Activated naive CD8-positive, alpha-beta T cell treated with anti-CD3 and anti-CD28 coated beads, Interleukin-2, amount 50 U/mL, for 24 hours (primary cell): Measurements from ENCODE around the gene MYB.
"Not testable (repeated sequence)": the region's sequence is repeated elsewhere in the genome, so short reads cannot be mapped to it uniquely, and the experiment has no call there.

Source experiments
- ATAC-seq: fragments of 150-1000 bp; cut with Tn5 transposase; one replicate; pipeline ENCODE4 v1.10.0; 2021
- DNase-seq: peaks from one replicate; pipeline ENCODE4 v3.0.0; 2021
- H3K27ac Mint-ChIP-seq: one replicate; pipeline ENCODE4 v1.8.0; 2021; ENCODE audit warnings: mild to moderate bottlenecking, mixed read lengths
- H3K27me3 Mint-ChIP-seq: one replicate; pipeline ENCODE4 v1.8.0; 2021; ENCODE audit warnings: mixed read lengths
- H3K36me3 Mint-ChIP-seq: one replicate; pipeline ENCODE4 v1.8.0; 2021; ENCODE audit warnings: low read depth, mixed read lengths
- H3K4me1 Mint-ChIP-seq: one replicate; pipeline ENCODE4 v1.8.0; 2021; ENCODE audit warnings: mixed read lengths
- H3K4me3 Mint-ChIP-seq: one replicate; pipeline ENCODE4 v1.8.0; 2021; ENCODE audit warnings: mild to moderate bottlenecking, moderate library complexity, mixed read lengths
- H3K9me3 Mint-ChIP-seq: one replicate; pipeline ENCODE4 v1.8.0; 2021; ENCODE audit warnings: mixed read lengths

The MYB gene

GRCh38 chr6:135180542-135181332 is at the start of gene MYB:
TSS of gene MYB (plus strand) at chr6:135181308. CDS start at chr6:135181514, 206 bp downstream.
- peak within 1 kb of the TSS; percentile 98 for H3K4me3 Mint-ChIP-seq
- DNase-seq: peak; percentile 80
- peaks cover 50% of the 10 kb centered on the region for H3K4me1 Mint-ChIP-seq

GRCh38 chr6:135132776-135133175 is 48.3 kb upstream of the MYB start:
- Mint-ChIP-seq H3K4me3 (no peak overlapping the region), H3K4me1 (peaks cover 57% of the 10 kb centered on the region), H3K9me3 (no peaks in the 10 kb centered on the region), H3K27me3 (no peaks in the 10 kb centered on the region), H3K27ac (no peak overlapping the region), H3K36me3 (no peaks in the 10 kb centered on the region)
- ATAC-seq (no peak), DNase-seq (no peak)

More at GRCh38 chr6:135180542-135181332, at the start of gene MYB:
- ATAC-seq: peak; percentile 44
- H3K27ac Mint-ChIP-seq: peak within 1 kb of the TSS; percentile 98
- no peaks in the 10 kb centered on the region for H3K9me3 Mint-ChIP-seq
- no peaks in the 10 kb centered on the region for H3K27me3 Mint-ChIP-seq
- peaks cover 4% of the 10 kb centered on the region for H3K36me3 Mint-ChIP-seq

- Mint-ChIP-seq H3K27me3 (no peaks in the 10 kb centered on the region), H3K36me3 (no peaks in the 10 kb centered on the region), H3K9me3 (no peaks in the 10 kb centered on the region), H3K4me3 (no peak overlapping the region), H3K4me1 (peaks cover 36% of the 10 kb centered on the region), H3K27ac (peak overlapping the region; percentile 68)
- DNase-seq (no peak), ATAC-seq (peak; percentile 20)
Measured at GRCh38 chr6:135135835-135136234, 45.3 kb upstream of the MYB start.

- no peak overlapping the region for H3K4me3 Mint-ChIP-seq
- ATAC-seq (no peak), DNase-seq (no peak)
- no peaks in the 10 kb centered on the region for H3K27me3 Mint-ChIP-seq
- H3K36me3 Mint-ChIP-seq: no peaks in the 10 kb centered on the region
- H3K9me3 Mint-ChIP-seq: no peaks in the 10 kb centered on the region
- H3K27ac Mint-ChIP-seq: no peak overlapping the region
- H3K4me1 Mint-ChIP-seq: peaks cover 37% of the 10 kb centered on the region
Measured at GRCh38 chr6:135137826-135138225, 43.3 kb upstream of the MYB start.

GRCh38 chr6:135141182-135141581 is 39.9 kb upstream of the MYB start:
- Mint-ChIP-seq H3K36me3 (no peaks in the 10 kb centered on the region), H3K27me3 (no peaks in the 10 kb centered on the region), H3K4me1 (peaks cover 52% of the 10 kb centered on the region), H3K27ac (no peak overlapping the region), H3K4me3 (no peak overlapping the region), H3K9me3 (no peaks in the 10 kb centered on the region)
- DNase-seq (no peak), ATAC-seq (no peak)

- H3K4me3 Mint-ChIP-seq: no peak overlapping the region
- no peaks in the 10 kb centered on the region for H3K9me3 Mint-ChIP-seq
- H3K27me3 Mint-ChIP-seq: no peaks in the 10 kb centered on the region
- no peaks in the 10 kb centered on the region for H3K36me3 Mint-ChIP-seq
- H3K27ac Mint-ChIP-seq: no peak overlapping the region
- DNase-seq (no peak), ATAC-seq (no peak)
- H3K4me1 Mint-ChIP-seq: peaks cover 53% of the 10 kb centered on the region
Measured at GRCh38 chr6:135141728-135142127, 39.4 kb upstream of the MYB start.

- H3K4me1 Mint-ChIP-seq: peaks cover 51% of the 10 kb centered on the region
- not testable (repeated sequence) for H3K27me3 Mint-ChIP-seq, DNase-seq, H3K9me3 Mint-ChIP-seq, H3K4me3 Mint-ChIP-seq, ATAC-seq, H3K27ac Mint-ChIP-seq, H3K36me3 Mint-ChIP-seq
Measured at GRCh38 chr6:135142232-135142631, 38.9 kb upstream of the MYB start.

GRCh38 chr6:135144673-135145062 is 36.4 kb upstream of the MYB start:
- ATAC-seq (no peak), DNase-seq (no peak)
- no peaks in the 10 kb centered on the region for H3K27me3 Mint-ChIP-seq
- H3K27ac Mint-ChIP-seq: peak overlapping the region; percentile 87
- peaks cover 65% of the 10 kb centered on the region for H3K4me1 Mint-ChIP-seq
- H3K4me3 Mint-ChIP-seq: peak overlapping the region; percentile 70
- no peaks in the 10 kb centered on the region for H3K9me3 Mint-ChIP-seq
- no peaks in the 10 kb centered on the region for H3K36me3 Mint-ChIP-seq

GRCh38 chr6:135145063-135145800 is 35.9 kb upstream of the MYB start:
- DNase-seq: no peak
- ATAC-seq: peak; percentile 58
- H3K36me3 Mint-ChIP-seq: no peaks in the 10 kb centered on the region

GRCh38 chr6:135146162-135146934 is 34.8 kb upstream of the MYB start:
- Mint-ChIP-seq H3K4me1 (peaks cover 68% of the 10 kb centered on the region), H3K36me3 (no peaks in the 10 kb centered on the region), H3K4me3 (no peak overlapping the region), H3K27ac (peak overlapping the region; percentile 87), H3K9me3 (peaks cover 6% of the 10 kb centered on the region), H3K27me3 (no peaks in the 10 kb centered on the region)
- no peak for DNase-seq
- peak; percentile 41 for ATAC-seq

More at GRCh38 chr6:135145063-135145800, 35.9 kb upstream of the MYB start:
- Mint-ChIP-seq H3K27ac (peak overlapping the region; percentile 87), H3K4me1 (peaks cover 65% of the 10 kb centered on the region), H3K9me3 (no peaks in the 10 kb centered on the region), H3K4me3 (peak overlapping the region; percentile 70), H3K27me3 (no peaks in the 10 kb centered on the region)

- Mint-ChIP-seq H3K4me3 (no peak overlapping the region), H3K27me3 (no peaks in the 10 kb centered on the region), H3K27ac (peak overlapping the region; percentile 31), H3K36me3 (no peaks in the 10 kb centered on the region), H3K4me1 (peaks cover 59% of the 10 kb centered on the region), H3K9me3 (peaks cover 9% of the 10 kb centered on the region)
- peak; percentile 44 for ATAC-seq
- no peak for DNase-seq
Measured at GRCh38 chr6:135147637-135148592, 33.2 kb upstream of the MYB start.

- peaks cover 9% of the 10 kb centered on the region for H3K9me3 Mint-ChIP-seq
- H3K4me3 Mint-ChIP-seq: no peak overlapping the region
- no peak overlapping the region for H3K27ac Mint-ChIP-seq
- peaks cover 53% of the 10 kb centered on the region for H3K4me1 Mint-ChIP-seq
- DNase-seq: no peak
- H3K27me3 Mint-ChIP-seq: no peaks in the 10 kb centered on the region
- H3K36me3 Mint-ChIP-seq: no peaks in the 10 kb centered on the region
- ATAC-seq: no peak
Measured at GRCh38 chr6:135148889-135149288, 32.2 kb upstream of the MYB start.

GRCh38 chr6:135149376-135149775 is 31.7 kb upstream of the MYB start:
- Mint-ChIP-seq H3K9me3 (peaks cover 9% of the 10 kb centered on the region), H3K4me1 (peaks cover 50% of the 10 kb centered on the region), H3K36me3 (no peaks in the 10 kb centered on the region), H3K4me3 (no peak overlapping the region), H3K27ac (no peak overlapping the region), H3K27me3 (no peaks in the 10 kb centered on the region)
- ATAC-seq (no peak), DNase-seq (no peak)

GRCh38 chr6:135150481-135150880 is 30.6 kb upstream of the MYB start:
- H3K36me3 Mint-ChIP-seq, H3K9me3 Mint-ChIP-seq, ATAC-seq, H3K4me3 Mint-ChIP-seq, H3K27ac Mint-ChIP-seq, DNase-seq, H3K27me3 Mint-ChIP-seq: not testable (repeated sequence)
- H3K4me1 Mint-ChIP-seq: peaks cover 39% of the 10 kb centered on the region
